HG03060 (cell line): ENCODE data around the gene NUCB1.

Experiments used
- ATAC-seq: cut with Tn5 transposase; IDR thresholded peaks from one replicate; pipeline ENCODE4 v1.9.1; 2021; ENCODE audit warnings: low read depth, moderate number of reproducible peaks; ENCODE audit not compliant: unreplicated experiment

The NUCB1 gene

GRCh38 chr19:48970139-48970766 lies 70.1 kb downstream of the NUCB1 start:
- no peak for ATAC-seq

GRCh38 chr19:48970923-48971395 lies 70.8 kb downstream of the NUCB1 start:
- ATAC-seq, result no peak
